ENCODE measurements around the gene C19orf33.

The C19orf33 gene

GRCh38 chr19:38346837-38347236 is 42.8 kb downstream of the C19orf33 start:
- DNase-seq: no peak

- no peak for DNase-seq
Observed at GRCh38 chr19:38350883-38351282, 46.8 kb downstream of the C19orf33 start.

GRCh38 chr19:38351865-38352395 is 47.9 kb downstream of the C19orf33 start:
- DNase-seq: no peak

GRCh38 chr19:38352611-38353010 is 48.6 kb downstream of the C19orf33 start:
- no peak for DNase-seq
